GM19239 (cell line): ENCODE results near the gene NRTN.
"Not testable (repeated sequence)": the region's sequence is repeated elsewhere in the genome, so short reads cannot be mapped to it uniquely, and the experiment has no call there.

Experiments
- DNase-seq: peaks from one replicate; pipeline ENCODE4 v3.0.0; 2011; ENCODE audit warnings: low spot score; ENCODE audit not compliant: insufficient read length
- FAIRE-seq: peaks from 2 replicates; lab custom pipeline; 2011; peaks lifted over from hg19 to GRCh38; lab: Jason Lieb, UNC

The NRTN gene

GRCh38 chr19:5864013-5864720 is 59.3 kb downstream of the NRTN start:
- no peak for FAIRE-seq

DNA sequence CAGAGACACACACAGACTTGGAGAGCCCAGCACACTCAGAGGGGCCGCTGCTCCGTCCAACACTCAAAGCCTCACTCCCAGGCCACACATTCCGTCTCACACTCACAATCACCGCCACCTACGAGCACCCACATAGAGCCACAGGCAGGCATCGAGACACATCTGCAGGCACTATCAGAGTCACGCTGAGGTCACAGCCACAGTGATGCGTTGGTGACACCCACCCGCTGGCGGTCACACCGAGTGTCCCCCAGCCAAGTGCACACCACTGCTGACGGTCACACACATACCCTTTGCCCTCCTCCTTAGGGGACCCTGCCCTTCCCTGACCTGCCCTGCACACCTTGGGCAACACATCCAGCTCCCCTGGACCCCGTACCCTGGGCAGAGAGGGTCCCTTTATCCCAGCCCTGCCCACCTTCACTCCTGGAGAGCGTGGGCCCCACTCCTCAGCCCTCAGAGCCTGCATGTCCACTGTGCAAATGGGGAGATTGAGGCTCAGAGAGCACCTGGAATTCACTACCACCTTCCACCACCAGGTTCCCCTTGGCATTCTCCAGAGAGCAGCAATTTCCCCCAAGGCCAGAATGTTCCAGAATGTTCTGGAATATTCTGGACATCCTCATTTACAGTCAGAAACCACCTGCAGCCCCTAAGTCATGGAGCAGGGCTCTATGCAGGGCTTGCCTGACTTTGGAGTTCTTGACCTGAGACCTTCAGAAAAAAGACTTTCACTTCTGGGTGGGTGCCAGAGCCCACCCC is 60.0 kb downstream of the NRTN start:
- DNase-seq (no peak), FAIRE-seq (no peak)

More at GRCh38 chr19:5864013-5864720, 59.3 kb downstream of the NRTN start:
- no peak for DNase-seq

- FAIRE-seq (no peak), DNase-seq (no peak)
Observed at GRCh38 chr19:5865772-5866171, 60.9 kb downstream of the NRTN start.

GRCh38 chr19:5867201-5868136 is 62.6 kb downstream of the NRTN start:
- FAIRE-seq = no peak
- no peak for DNase-seq

DNA sequence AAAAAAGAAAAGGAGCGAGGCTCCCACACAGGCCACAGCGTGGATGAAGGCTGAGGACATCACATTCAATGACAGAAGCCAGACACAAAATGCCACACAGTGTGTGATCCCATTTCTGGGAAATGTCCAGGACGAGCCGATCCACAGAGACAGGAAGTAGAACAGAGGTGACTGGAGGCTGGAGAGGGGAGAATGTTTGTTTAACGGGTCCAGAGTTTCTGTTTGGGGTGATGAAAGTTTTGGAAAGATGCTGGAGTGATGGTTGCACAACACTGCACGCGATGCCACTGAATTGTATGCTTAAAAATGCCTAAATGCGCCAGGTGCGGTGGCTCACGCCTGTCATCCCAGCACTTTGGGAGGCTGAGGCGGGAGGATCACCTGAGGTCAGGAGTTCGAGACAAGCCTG is 66.1 kb downstream of the NRTN start:
- DNase-seq (no peak), FAIRE-seq (no peak)

- FAIRE-seq = no peak
- DNase-seq = no peak
Observed at GRCh38 chr19:5873617-5874199, 68.8 kb downstream of the NRTN start.

DNA sequence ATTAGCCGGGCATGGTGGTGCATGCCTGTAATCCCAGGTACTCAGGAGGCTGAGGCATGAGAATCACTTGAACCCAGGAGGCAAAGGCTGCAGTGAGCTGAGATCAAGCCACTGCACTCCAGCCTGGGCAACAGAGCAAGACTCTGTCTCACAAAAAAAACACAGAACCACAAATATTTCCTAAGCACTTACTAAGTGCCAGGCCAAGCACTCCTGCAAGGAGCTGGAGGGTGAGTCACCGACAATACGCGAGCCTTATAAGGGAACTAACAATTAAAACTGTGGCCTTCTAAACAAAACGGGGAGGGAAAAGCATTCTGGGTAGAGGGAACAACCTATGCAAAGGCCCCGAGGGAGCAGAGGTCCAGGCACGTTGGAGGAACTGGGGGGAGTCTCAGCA is 69.6 kb downstream of the NRTN start:
- not testable (repeated sequence) for DNase-seq, FAIRE-seq

DNA sequence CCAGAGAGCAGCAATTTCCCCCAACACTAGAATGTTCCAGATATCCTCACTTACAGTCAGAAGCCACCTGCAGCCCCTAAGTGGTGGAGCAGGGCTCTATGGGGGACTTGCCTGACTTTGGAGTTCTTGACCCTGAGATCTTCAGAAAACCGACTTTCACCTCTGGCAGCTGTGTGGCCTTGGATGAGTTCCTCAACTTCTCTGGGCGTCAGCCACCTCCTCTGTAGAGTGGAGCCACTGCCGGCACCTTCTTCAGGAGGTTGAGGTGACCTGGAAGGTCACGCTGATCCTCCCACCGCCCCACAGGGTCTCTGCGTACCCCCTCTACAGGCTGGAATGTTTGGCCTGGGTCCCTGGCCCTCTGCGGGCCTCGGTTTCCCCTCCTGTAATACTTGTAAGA is 72.6 kb downstream of the NRTN start:
- FAIRE-seq (no peak), DNase-seq (no peak)

- no peak for FAIRE-seq
- DNase-seq = no peak
Observed at GRCh38 chr19:5877882-5878281, 73.0 kb downstream of the NRTN start.
